ENCODE data around the gene WDR93. TPM values are rescaled to one million over a fixed set of nuclear protein-coding genes. Genes with fewer than 3 reads are reported as not detected.

The WDR93 gene
- total RNA-seq = under 0.01 and 0.16 TPM in 2 replicates

DNA sequence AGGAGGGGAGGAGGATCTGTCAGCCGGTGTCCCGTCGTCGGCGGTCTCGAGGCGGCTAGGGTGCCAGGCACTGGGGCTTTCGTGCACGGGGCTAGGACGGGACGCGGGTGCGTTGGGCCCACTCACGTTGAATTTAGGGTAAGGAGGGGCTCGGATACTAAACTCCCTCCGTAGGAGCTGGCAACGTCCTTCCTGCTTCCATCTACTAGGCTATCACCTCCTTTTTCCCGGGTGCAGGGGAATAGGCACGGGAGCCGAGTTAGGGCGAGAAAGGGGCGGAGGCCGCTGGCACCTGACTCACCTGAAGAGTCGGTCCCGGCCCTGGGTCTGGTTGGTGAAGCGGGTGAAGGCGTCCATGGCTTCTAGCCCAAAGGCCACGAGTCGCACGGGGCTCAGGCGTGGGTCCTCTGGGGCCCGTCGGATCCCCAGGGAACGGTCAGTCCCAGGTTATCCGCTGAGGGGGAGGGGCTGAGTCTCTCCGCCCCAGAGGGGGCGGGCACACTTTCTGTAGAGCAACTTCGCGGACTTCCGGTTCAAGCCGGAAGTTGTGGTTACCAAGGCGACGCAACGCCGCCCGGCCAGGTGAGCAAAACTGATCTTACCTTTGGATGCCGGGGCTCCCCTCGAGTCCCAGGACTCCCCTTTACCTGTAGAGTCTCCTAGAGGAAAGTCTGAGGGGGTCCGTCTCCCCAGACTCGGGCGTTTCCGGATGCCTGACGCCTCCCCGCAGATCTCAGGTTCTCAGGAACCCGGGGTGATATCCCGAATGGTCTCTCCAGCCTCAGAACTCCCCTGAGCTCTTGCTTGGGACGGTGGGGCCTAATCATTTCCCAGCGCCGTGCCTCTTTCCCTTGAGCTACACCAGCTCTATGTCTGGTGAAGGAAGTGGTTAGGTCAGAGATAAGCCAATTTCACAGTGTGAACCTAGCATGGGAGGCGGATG lies at the start of gene WDR93, which contains the start of gene PEX11A:
TSS of gene WDR93 (plus strand) at position 536 of the 943 bp plus-strand sequence. CDS start 10,936 bp downstream, outside the sequence.
TSS of gene PEX11A (minus strand) at position 479 of the 943 bp plus-strand sequence. CDS start at position 357, 122 bp downstream.

GRCh38 chr15:89654847-89655805 lies 35.5 kb upstream of the WDR93 start, which contains the start of gene KIF7:
TSS of gene KIF7 (minus strand) at chr15:89655467. CDS start at chr15:89652930, 2,537 bp downstream.

DNA sequence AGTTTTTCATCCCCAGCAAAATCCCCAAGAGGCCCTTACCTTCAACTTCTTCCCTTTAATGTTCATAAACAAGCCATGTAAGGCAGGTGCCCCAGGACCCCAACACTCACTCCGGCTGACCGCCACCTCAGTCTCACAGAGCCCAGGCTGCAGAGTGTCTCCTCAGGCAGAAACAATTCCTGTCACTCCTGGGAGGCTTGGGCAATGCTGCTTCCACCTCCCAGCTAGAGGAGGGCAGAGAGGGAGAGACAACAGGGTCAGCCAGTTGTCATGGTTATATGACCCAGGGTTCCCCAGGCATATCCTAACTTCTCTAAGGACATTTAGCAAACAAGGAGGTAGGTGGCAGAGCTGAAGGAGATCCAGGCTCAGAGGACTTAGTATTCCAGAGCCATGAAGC lies 11.4 kb upstream of the WDR93 start, which contains the start of gene PLIN1:
TSS of gene PLIN1 (minus strand) at position 156 of the 400 bp plus-strand sequence. CDS start 1,878 bp downstream, outside the sequence.

DNA sequence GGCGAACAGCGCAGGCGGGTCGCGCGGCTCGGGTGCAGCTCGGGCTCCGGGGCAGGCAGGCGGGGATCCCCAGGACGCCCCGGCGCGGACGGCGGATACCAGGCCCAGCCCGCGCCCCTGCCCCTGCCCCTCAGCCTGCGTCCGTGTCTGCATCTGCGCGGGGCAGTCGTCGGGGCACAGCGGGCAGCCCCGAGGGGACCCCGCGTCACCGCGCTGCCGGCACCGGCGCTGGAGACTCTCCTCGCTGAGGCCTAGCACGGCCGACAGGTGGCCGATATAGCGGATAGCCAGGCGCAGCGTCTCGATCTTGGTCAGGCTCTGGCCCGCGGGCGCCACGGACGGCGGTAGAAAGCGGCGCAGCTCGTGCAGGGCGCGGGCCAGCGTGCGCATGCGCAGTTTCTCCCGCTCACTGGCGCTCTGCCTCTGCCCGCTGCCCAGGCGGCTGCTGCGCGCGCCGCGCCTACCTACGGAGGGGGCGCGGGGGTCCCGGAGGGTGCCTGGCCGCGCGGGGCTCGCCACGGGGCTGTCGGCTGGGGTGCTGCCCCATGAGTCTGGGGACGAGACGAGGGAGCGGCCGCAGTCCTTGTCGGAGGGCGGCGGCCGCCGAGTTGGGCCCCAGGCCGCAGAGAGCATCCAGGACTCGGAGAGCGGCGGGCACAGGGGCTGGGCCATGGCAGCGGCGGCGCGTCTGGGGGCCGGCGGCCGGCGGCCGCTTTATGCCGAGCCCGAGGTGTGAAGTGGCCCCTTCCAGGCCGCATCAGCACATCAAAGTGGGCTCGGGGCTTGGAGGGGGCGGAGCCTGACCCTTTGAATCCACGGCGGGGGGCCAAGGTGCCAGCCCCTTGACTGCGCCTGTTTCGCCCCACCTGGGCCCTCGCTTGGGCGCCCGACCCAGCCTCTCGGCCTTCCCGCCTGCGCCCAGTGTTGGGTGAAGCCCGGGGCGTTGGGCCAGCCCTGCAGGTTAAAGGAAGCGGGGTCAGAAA lies 60.2 kb downstream of the WDR93 start, which contains the start of gene MESP1:
TSS of gene MESP1 (minus strand) at position 690 of the 983 bp plus-strand sequence. CDS start at position 672, 18 bp downstream.

GRCh38 chr15:89776274-89777072 lies 85.9 kb downstream of the WDR93 start, which contains the start of gene MESP2:
TSS of gene MESP2 (plus strand) at chr15:89776332. CDS start at chr15:89776358, 26 bp downstream.

Other genes with a start within 250 kb of the WDR93 start
- under 0.01 TPM in 1 of 2 replicates, not detected in the other for gene RHCG, start 194.2 kb upstream of the WDR93 start, total RNA-seq
- 4.5 and 6.3 TPM in 2 replicates for gene TICRR, start 115.3 kb upstream of the WDR93 start, total RNA-seq
- 7.9 and 15.6 TPM in 2 replicates for gene KIF7, start 35.3 kb upstream of the WDR93 start, total RNA-seq
- gene PLIN1, start 11.4 kb upstream of the WDR93 start, total RNA-seq = 0.13 and 0.72 TPM in 2 replicates
- 2.1 and 14.9 TPM in 2 replicates for gene PEX11A, start 57 bp upstream of the WDR93 start, total RNA-seq
- gene MESP1, start 60.4 kb downstream of the WDR93 start, total RNA-seq = 0.56 TPM in 1 of 2 replicates, not detected in the other
- 1.0 and 2.0 TPM in 2 replicates for gene MESP2, start 85.5 kb downstream of the WDR93 start, total RNA-seq
- 49.6 and 80.3 TPM in 2 replicates for gene ANPEP, start 124.0 kb downstream of the WDR93 start, total RNA-seq
- 40.5 and 47.3 TPM in 2 replicates for gene AP3S2, start 203.2 kb downstream of the WDR93 start, total RNA-seq
- gene ARPIN, start 222.1 kb downstream of the WDR93 start, total RNA-seq = 11.6 and 14.1 TPM in 2 replicates

Data from epithelial cell of alveolus of lung (primary cell).